GM19467 (cell line): ENCODE results near the gene ITPKB.
"Not testable (repeated sequence)": the region's sequence is repeated elsewhere in the genome, so short reads cannot be mapped to it uniquely, and the experiment has no call there.

Source experiments
- ATAC-seq: cut with Tn5 transposase; IDR thresholded peaks from one replicate; pipeline ENCODE4 v1.9.1; 2021; ENCODE audit warnings: mild to moderate bottlenecking, moderate library complexity; ENCODE audit not compliant: unreplicated experiment

The ITPKB gene

GRCh38 chr1:226761322-226761721, 22.2 kb upstream of the ITPKB start:
- ATAC-seq, result no peak

GRCh38 chr1:226754793-226755533, 15.9 kb upstream of the ITPKB start:
- no peak for ATAC-seq

GRCh38 chr1:226754097-226754496, 15.0 kb upstream of the ITPKB start:
- ATAC-seq, result no peak

GRCh38 chr1:226751703-226752102, 12.6 kb upstream of the ITPKB start:
- ATAC-seq, result no peak

- no peak for ATAC-seq
Observed at GRCh38 chr1:226751214-226751613, 12.1 kb upstream of the ITPKB start.

- no peak for ATAC-seq
Observed at GRCh38 chr1:226749467-226749866, 10.4 kb upstream of the ITPKB start.

GRCh38 chr1:226748306-226748705, 9.2 kb upstream of the ITPKB start:
- ATAC-seq, result no peak

- ATAC-seq, result not testable (repeated sequence)
Observed at GRCh38 chr1:226747519-226748263, 8.6 kb upstream of the ITPKB start.

GRCh38 chr1:226743259-226743658, 4.2 kb upstream of the ITPKB start:
- no peak for ATAC-seq

- ATAC-seq, result no peak
Observed at GRCh38 chr1:226741009-226741408, 1.9 kb upstream of the ITPKB start.

GRCh38 chr1:226739696-226740065, 599 bp upstream of the ITPKB start:
- ATAC-seq, result no peak

GRCh38 chr1:226738421-226738994, 574 bp downstream of the ITPKB start:
- ATAC-seq, result no peak

GRCh38 chr1:226737819-226738420, 1.2 kb downstream of the ITPKB start:
- no peak for ATAC-seq

GRCh38 chr1:226736908-226737818, 1.9 kb downstream of the ITPKB start:
- peak; percentile 38 for ATAC-seq

GRCh38 chr1:226736001-226736907, 2.8 kb downstream of the ITPKB start:
- no peak for ATAC-seq

- no peak for ATAC-seq
Observed at GRCh38 chr1:226735576-226735975, 3.5 kb downstream of the ITPKB start.

- no peak for ATAC-seq
Observed at GRCh38 chr1:226734611-226735153, 4.4 kb downstream of the ITPKB start.

- no peak for ATAC-seq
Observed at GRCh38 chr1:226733876-226734275, 5.2 kb downstream of the ITPKB start.

- no peak for ATAC-seq
Observed at GRCh38 chr1:226733304-226733703, 5.8 kb downstream of the ITPKB start.
